Esophagus muscularis mucosa (tissue), 4 donors: Measurements from ENCODE around the gene RPL9.

Experiments
- EP300 ChIP-seq: sonication (generic); formaldehyde crosslinking; IDR thresholded peaks from one replicate; pipeline ENCODE4 v1.6.1; 2017; ENCODE audit warnings: antibody characterized with exemption
- POLR2A ChIP-seq: fragments of 450-650 bp; IDR thresholded peaks from one replicate; pipeline ENCODE4 v1.6.1; 2017; ENCODE audit warnings: antibody characterized with exemption, moderate library complexity, mild to moderate bottlenecking, low read depth
- POLR2AphosphoS5 ChIP-seq, 2 donors: sonication (generic); formaldehyde crosslinking; IDR thresholded peaks; one replicate each; pipeline ENCODE4 v1.6.1; 2017; ENCODE audit warnings: antibody characterized with exemption in 2 of 2
- TF ChIP-seq, protein P1 (sequence below), 3 experiments: fragments of 200-600 bp in 2 of 3; fragments of 450-650 bp in 1 of 3; sonication (generic) in 2 of 3; IDR thresholded peaks; one replicate each; pipeline ENCODE4 v1.5.1; 2017 to 2019; ENCODE audit warnings: antibody characterized with exemption in 3 of 3, mild to moderate bottlenecking in 2 of 3, moderate library complexity in 1 of 3

DNA sequence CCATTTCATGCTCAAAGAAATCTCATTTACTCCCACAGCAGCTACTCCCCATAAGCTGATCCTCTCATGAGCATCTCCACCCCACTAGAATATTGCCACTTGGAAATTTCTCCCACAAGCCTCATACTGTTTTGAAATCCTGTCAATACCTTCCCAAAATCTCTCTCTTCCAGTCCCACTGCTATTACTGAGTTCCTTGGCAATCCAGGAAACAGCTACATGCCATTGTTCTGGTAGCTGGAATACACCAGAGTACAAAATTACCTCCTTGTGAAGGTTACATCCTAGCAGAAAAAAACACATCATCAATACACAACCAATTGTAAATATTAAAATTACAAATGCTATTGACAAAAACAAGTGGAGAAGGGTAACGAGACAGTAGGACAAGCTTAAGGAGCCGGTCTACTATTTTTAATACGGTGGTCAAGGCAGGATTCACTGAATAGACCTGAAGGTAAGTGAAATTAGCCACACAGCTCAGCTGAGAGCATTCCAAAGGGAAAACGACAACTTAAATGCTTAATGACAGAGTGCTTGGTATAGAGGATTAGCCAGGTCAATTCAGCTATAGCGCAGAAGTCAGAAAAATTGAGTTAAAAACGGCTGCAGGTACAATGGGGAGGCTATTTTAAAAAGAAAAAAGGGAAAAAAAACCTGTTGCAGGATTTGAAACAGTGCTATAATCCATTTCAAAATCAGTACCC is 6.4 kb downstream of the RPL9 start:
- TF ChIP-seq, protein P1, sequence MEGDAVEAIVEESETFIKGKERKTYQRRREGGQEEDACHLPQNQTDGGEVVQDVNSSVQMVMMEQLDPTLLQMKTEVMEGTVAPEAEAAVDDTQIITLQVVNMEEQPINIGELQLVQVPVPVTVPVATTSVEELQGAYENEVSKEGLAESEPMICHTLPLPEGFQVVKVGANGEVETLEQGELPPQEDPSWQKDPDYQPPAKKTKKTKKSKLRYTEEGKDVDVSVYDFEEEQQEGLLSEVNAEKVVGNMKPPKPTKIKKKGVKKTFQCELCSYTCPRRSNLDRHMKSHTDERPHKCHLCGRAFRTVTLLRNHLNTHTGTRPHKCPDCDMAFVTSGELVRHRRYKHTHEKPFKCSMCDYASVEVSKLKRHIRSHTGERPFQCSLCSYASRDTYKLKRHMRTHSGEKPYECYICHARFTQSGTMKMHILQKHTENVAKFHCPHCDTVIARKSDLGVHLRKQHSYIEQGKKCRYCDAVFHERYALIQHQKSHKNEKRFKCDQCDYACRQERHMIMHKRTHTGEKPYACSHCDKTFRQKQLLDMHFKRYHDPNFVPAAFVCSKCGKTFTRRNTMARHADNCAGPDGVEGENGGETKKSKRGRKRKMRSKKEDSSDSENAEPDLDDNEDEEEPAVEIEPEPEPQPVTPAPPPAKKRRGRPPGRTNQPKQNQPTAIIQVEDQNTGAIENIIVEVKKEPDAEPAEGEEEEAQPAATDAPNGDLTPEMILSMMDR (IDR thresholded peaks at IDR 0.05) = no peak
- TF ChIP-seq EP300 (no peak), POLR2A (no peak), POLR2AphosphoS5 (IDR thresholded peaks at IDR 0.05) (no peak)
